Omental fat pad (tissue), 4 donors: ENCODE data around the gene CLDN6. TPM values are rescaled to one million over a fixed set of nuclear protein-coding genes. Genes with fewer than 3 reads are reported as not detected.

Experiments
- ATAC-seq: fragments of 150-250 bp; one replicate; pipeline ENCODE4 v1.9.1; 2016; ENCODE audit warnings: mild to moderate bottlenecking, moderate library complexity; ENCODE audit not compliant: low FRiP score
- DNase-seq: peaks from one replicate; pipeline ENCODE4 v3.0.0-alpha.2; 2019; ENCODE audit warnings: low spot score
- total RNA-seq, 4 donors: library from RNA; depleted of rRNA; stranded (reverse); fragments of >200 nt; gene quantifications; one replicate each; pipeline ENCODE4 v1.1.0, GENCODE V29; 2016
- TF ChIP-seq, protein P1 (sequence below), 3 donors: fragments of 450-650 bp; IDR thresholded peaks; one replicate each; pipeline ENCODE4 v1.5.1; 2016 to 2017; ENCODE audit warnings: antibody characterized with exemption in 3 of 3, mild to moderate bottlenecking in 3 of 3, moderate library complexity in 2 of 3

CLDN6 gene
- total RNA-seq, 4 donors from 2014 or later, result not detected

DNA sequence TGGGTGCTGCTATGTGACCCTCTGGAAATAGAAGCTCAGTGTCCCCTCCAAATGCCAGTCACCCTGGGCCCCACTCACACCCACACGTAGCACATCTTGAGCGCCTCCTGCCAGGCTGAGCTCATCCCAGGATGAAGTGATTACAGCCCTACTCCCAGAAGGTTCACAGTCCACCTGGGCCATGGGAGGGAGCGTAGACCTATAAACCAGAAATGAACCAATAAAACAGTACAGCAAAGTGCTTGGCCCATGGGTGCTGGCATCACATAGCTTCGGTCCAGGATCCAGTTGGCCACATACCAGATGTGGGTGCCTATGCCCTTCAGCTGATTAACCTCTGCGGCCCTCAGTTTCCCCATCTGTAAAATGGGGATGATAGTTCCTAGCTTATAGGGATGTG, 20.9 kb upstream of the CLDN6 start:
- TF ChIP-seq, protein P1, sequence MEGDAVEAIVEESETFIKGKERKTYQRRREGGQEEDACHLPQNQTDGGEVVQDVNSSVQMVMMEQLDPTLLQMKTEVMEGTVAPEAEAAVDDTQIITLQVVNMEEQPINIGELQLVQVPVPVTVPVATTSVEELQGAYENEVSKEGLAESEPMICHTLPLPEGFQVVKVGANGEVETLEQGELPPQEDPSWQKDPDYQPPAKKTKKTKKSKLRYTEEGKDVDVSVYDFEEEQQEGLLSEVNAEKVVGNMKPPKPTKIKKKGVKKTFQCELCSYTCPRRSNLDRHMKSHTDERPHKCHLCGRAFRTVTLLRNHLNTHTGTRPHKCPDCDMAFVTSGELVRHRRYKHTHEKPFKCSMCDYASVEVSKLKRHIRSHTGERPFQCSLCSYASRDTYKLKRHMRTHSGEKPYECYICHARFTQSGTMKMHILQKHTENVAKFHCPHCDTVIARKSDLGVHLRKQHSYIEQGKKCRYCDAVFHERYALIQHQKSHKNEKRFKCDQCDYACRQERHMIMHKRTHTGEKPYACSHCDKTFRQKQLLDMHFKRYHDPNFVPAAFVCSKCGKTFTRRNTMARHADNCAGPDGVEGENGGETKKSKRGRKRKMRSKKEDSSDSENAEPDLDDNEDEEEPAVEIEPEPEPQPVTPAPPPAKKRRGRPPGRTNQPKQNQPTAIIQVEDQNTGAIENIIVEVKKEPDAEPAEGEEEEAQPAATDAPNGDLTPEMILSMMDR (IDR thresholded peaks at IDR 0.05), result no peak
- no peak for ATAC-seq
- DNase-seq, result no peak

GRCh38 chr16:3038256-3038655, 20.3 kb upstream of the CLDN6 start:
- no peak for ATAC-seq
- no peak for DNase-seq
- TF ChIP-seq, protein P1 (IDR thresholded peaks at IDR 0.05), result no peak

DNA sequence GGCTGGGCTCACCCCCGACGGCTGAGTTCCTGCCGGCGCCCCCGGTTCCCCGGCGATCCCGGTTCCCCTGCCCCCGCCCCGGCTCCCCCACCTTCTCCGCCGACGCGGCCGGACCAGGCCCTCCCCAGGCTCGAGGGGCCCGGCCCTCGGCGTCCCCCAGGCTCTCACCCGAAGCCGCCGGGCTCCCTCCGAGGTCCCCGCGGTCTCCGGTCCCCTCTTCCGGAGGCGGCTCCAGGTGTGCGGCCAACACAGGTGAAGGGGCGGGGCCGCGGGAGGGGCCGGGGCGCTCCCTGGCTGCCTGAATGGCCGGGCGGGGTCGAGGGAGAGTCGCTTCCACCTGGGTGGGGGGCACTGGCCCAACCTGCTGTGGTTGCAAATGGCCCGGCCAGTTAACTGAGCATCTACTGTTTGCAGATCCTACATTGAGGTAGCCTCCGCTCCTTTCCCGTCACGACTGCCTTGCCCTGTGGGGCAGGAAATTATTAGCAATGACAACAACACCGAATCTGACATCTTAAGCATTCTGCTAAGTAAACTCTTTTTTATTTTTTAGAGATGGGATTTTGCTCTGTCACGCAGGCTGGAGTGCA, 18.8 kb upstream of the CLDN6 start, which contains the start of gene BICDL2:
TSS of gene BICDL2 (minus strand) at position 219 of the 590 bp plus-strand sequence. CDS start 1,448 bp downstream, outside the sequence.
- ATAC-seq (no peak), DNase-seq (no peak)
- TF ChIP-seq, protein P1 (IDR thresholded peaks at IDR 0.05), result no peak

GRCh38 chr16:3035972-3036725, 18.2 kb upstream of the CLDN6 start:
- TF ChIP-seq, protein P1 (IDR thresholded peaks at IDR 0.05), result no peak
- no peak for DNase-seq
- no peak for ATAC-seq

GRCh38 chr16:3035289-3035971, 17.4 kb upstream of the CLDN6 start:
- TF ChIP-seq, protein P1 (IDR thresholded peaks at IDR 0.05), result no peak
- no peak for ATAC-seq
- DNase-seq, result no peak

GRCh38 chr16:3032624-3033023, 14.6 kb upstream of the CLDN6 start:
- DNase-seq (no peak), ATAC-seq (no peak)
- TF ChIP-seq, protein P1 (IDR thresholded peaks at IDR 0.05), result no peak
